ENCODE data around the gene CTTNBP2NL.

Gene CTTNBP2NL

GRCh38 chr1:112507921-112508277 is 111.9 kb downstream of the CTTNBP2NL start:
- DNase-seq (ENCODE audit: low spot score) = peak; percentile 7

GRCh38 chr1:112508278-112509004 is 112.4 kb downstream of the CTTNBP2NL start, which contains the start of gene WNT2B:
WNT2B (plus strand) TSS chr1:112508965; CDS start chr1:112509263, 298 bp downstream.
- DNase-seq (ENCODE audit: low spot score) = peak; percentile 46

- no peak for DNase-seq (ENCODE audit: low spot score)
Observed at GRCh38 chr1:112509005-112509659, 113.1 kb downstream of the CTTNBP2NL start.

GRCh38 chr1:112509660-112510178 is 113.7 kb downstream of the CTTNBP2NL start:
- no peak for DNase-seq (ENCODE audit: low spot score)

GRCh38 chr1:112510340-112510739 is 114.3 kb downstream of the CTTNBP2NL start:
- no peak for DNase-seq (ENCODE audit: low spot score)
